ENCODE data around the gene OR1J2.

GRCh38 chr9:122526602-122527001 lies 16.0 kb downstream of the OR1J2 start:
- TF ChIP-seq, protein P1, sequence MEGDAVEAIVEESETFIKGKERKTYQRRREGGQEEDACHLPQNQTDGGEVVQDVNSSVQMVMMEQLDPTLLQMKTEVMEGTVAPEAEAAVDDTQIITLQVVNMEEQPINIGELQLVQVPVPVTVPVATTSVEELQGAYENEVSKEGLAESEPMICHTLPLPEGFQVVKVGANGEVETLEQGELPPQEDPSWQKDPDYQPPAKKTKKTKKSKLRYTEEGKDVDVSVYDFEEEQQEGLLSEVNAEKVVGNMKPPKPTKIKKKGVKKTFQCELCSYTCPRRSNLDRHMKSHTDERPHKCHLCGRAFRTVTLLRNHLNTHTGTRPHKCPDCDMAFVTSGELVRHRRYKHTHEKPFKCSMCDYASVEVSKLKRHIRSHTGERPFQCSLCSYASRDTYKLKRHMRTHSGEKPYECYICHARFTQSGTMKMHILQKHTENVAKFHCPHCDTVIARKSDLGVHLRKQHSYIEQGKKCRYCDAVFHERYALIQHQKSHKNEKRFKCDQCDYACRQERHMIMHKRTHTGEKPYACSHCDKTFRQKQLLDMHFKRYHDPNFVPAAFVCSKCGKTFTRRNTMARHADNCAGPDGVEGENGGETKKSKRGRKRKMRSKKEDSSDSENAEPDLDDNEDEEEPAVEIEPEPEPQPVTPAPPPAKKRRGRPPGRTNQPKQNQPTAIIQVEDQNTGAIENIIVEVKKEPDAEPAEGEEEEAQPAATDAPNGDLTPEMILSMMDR (conservative IDR thresholded peaks at IDR 0.05; ENCODE audit: low read depth, low read length) = no peak
- no peak for TF ChIP-seq EZH2 (IDR thresholded peaks at IDR 0.05; ENCODE audit: borderline replicate concordance, low read depth, low read length, poor library complexity, severe bottlenecking)
